ENCODE results near the gene CCDC175.

Gene CCDC175

DNA sequence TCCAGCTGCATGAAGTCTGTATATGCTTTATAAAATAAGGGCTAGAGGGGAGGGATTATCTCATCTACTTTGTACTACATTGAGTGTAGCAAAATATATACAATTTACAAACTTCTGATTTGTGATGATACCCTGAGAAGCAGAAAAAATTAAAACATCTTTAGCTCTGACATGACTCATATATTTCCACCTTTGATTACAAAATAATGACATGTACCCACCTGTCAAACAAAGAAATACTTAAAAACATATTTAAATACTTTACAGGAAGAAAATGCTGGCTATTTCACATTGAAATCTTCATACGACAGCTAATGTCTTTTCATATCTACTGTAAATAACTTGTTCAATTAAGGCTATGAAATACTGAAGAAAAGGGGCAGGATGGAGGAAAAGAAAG is 114.7 kb downstream of the CCDC175 start:
- no peak for DNase-seq (ENCODE audit: extremely low read depth, low read depth)
- H3K4me3 ChIP-seq (replicated peaks; ENCODE audit: low read depth, low read length): no peak overlapping the region
- TF ChIP-seq, protein P1, sequence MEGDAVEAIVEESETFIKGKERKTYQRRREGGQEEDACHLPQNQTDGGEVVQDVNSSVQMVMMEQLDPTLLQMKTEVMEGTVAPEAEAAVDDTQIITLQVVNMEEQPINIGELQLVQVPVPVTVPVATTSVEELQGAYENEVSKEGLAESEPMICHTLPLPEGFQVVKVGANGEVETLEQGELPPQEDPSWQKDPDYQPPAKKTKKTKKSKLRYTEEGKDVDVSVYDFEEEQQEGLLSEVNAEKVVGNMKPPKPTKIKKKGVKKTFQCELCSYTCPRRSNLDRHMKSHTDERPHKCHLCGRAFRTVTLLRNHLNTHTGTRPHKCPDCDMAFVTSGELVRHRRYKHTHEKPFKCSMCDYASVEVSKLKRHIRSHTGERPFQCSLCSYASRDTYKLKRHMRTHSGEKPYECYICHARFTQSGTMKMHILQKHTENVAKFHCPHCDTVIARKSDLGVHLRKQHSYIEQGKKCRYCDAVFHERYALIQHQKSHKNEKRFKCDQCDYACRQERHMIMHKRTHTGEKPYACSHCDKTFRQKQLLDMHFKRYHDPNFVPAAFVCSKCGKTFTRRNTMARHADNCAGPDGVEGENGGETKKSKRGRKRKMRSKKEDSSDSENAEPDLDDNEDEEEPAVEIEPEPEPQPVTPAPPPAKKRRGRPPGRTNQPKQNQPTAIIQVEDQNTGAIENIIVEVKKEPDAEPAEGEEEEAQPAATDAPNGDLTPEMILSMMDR (IDR thresholded peaks at IDR 0.05; ENCODE audit: low read depth, low read length, missing control alignments): no peak

DNA sequence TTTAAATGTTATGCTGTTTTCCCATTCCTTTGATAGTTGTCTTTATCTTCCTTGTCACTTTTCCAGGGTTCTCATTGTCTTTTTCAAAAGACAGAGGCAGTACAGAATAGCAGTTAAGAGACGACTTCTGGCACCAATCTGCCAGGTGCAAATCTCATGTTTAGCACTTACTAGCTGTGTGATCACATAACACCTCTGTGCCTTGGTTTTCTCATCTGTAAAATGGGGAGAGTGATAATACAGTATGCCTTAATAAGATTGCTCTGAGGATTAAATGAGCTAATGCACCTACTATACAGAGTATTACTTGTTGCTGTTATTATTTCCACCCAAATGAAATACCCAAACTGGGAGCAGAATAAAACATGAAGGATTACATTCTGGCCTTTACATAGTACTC is 116.2 kb downstream of the CCDC175 start:
- TF ChIP-seq, protein P1 (IDR thresholded peaks at IDR 0.05; ENCODE audit: low read depth, low read length, missing control alignments): no peak
- no peak for DNase-seq (ENCODE audit: extremely low read depth, low read depth)

DNA sequence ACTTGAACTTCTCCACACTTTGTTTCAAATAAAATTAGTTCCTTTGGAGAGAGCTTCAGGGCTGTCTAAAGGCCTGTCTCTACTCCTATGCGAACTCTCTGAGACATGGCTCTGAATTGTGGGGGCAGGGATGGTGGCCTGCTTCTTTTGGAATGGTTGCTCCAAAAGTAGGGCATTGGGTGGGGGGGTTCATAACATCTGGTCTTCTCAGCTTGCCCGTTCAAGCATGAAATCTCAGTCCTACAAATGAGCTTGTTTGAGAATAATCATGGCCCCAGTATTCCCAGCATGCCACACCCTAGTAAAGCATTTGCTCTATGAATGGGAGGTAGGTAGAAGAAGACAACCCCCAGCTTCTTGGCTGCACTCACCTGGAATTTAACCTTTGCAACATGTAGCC is 118.1 kb downstream of the CCDC175 start:
- no peak for DNase-seq (ENCODE audit: extremely low read depth, low read depth)
- no peak overlapping the region for H3K4me3 ChIP-seq (replicated peaks; ENCODE audit: low read depth, low read length)
- TF ChIP-seq, protein P1 (IDR thresholded peaks at IDR 0.05; ENCODE audit: low read depth, low read length, missing control alignments): no peak

More for the DNA sequence above, 116.2 kb downstream of the CCDC175 start:
- no peak overlapping the region for H3K4me3 ChIP-seq (replicated peaks; ENCODE audit: low read depth, low read length)

DNA sequence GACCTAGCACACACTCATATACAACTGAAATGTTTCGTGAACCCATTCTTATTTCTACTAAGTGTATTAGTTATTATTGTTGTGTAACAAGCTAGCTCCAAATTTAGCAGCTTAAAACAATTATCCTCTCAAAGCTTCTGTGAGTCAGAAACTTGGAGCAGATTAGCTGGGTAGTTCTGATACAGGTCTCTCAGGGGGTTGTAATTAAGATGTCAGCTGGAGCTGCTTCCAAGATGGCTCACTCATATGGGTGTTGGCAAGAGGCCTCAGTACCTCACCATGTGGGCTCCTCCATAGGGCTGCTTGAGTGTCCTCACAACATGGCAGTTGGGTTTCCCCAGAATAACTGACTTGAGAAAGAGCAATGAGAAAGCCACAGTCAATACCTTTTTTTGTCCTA is 121.2 kb downstream of the CCDC175 start:
- DNase-seq (ENCODE audit: extremely low read depth, low read depth): no peak

More for the DNA sequence above, 121.2 kb downstream of the CCDC175 start:
- no peak overlapping the region for H3K4me3 ChIP-seq (replicated peaks; ENCODE audit: low read depth, low read length)
- TF ChIP-seq, protein P1 (IDR thresholded peaks at IDR 0.05; ENCODE audit: low read depth, low read length, missing control alignments): no peak
